GM11168 (cell line): Measurements from ENCODE around the gene NUP210L.
"Not testable (repeated sequence)": the region's sequence is repeated elsewhere in the genome, so short reads cannot be mapped to it uniquely, and the experiment has no call there.

ENCODE experiments used
- in situ Hi-C: fragments of 300-500 bp; cut with MboI; formaldehyde crosslinking; loops from one replicate; pipeline ENCODE4 v1.12.0; 2022; ENCODE audit warnings: low sequenced_read_pairs; ENCODE audit not compliant: unreplicated experiment

NUP210L gene

GRCh38 chr1:154171223-154171583 is 16.3 kb upstream of the NUP210L start:
- in situ Hi-C loops = no loop called here

GRCh38 chr1:154170547-154171222 is 15.8 kb upstream of the NUP210L start:
- in situ Hi-C loops = no loop called here

GRCh38 chr1:154167461-154167860 is 12.6 kb upstream of the NUP210L start:
- in situ Hi-C loops = no loop called here

- in situ Hi-C loops = no loop called here
Observed at GRCh38 chr1:154166207-154166606, 11.3 kb upstream of the NUP210L start.

- in situ Hi-C loops = no loop called here
Observed at GRCh38 chr1:154159554-154159953, 4.7 kb upstream of the NUP210L start.

- in situ Hi-C loops = no loop called here
Observed at GRCh38 chr1:154158307-154159125, 3.6 kb upstream of the NUP210L start.

GRCh38 chr1:154157520-154158306 is 2.8 kb upstream of the NUP210L start:
- in situ Hi-C loops = no loop called here

- in situ Hi-C loops = no loop called here
Observed at GRCh38 chr1:154155251-154155650, 378 bp upstream of the NUP210L start.

DNA sequence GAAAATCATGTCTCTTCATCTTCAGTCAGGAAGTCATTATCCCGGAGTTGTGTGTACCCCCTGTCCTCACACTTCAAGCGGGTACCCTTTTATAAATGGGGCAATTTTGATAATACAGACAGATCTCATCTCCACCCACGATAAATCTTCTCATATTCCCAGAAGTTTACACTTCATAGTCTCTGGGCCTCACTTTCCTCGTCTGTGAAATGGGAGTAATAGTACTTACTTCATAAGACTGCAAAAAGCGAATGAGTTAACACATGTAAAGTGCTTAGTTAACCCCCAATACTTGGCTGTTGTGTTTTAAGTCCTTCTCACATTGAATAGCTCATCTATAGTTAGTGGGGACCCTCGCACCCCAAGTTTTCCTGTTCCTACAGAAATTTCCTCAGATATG is 820 bp downstream of the NUP210L start:
- in situ Hi-C loops = no loop called here

GRCh38 chr1:154151311-154151710 is 3.6 kb downstream of the NUP210L start:
- in situ Hi-C loops = no loop called here

DNA sequence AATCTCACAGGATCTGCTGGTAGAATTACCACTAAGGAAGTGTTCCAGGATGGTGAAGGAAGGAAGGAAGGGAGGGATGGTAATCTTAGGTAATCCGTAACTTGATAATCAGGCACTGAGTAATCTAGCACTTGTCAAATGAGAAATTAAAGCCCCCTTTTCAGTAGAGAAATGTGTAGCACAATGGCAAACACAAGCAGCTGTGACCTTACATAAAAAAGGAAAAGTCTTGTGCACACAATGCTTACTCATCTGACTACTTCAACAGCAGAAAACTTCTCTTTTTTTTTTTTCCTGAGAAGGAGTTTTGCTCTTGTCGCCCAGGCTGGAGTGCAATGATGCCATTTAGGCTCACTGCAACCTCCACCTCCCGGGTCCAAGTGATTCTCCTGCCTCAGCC is 6.1 kb downstream of the NUP210L start:
- in situ Hi-C loops = no loop called here

- in situ Hi-C loops = not testable (repeated sequence)
Observed at GRCh38 chr1:154147505-154147904, 7.4 kb downstream of the NUP210L start.

DNA sequence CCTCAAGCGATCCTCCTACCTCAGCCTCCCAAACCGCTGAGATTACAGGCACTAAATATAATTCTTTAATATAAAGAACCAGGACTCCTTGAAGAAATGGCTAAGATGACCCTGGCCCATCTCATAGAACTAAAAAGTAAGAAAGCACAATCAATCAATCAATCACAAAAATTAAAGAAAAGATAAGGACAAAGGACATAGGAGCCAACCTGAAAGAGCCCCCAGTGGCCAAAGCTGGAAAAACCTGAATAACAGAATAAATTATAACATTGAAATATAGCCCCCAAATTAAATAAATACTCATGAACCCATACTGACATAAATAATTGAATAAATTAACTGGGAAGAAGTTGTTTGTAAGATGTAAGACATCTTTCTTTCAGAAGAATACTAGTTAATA is 8.9 kb downstream of the NUP210L start:
- in situ Hi-C loops = no loop called here

GRCh38 chr1:154142358-154142757 is 12.5 kb downstream of the NUP210L start:
- in situ Hi-C loops = no loop called here

DNA sequence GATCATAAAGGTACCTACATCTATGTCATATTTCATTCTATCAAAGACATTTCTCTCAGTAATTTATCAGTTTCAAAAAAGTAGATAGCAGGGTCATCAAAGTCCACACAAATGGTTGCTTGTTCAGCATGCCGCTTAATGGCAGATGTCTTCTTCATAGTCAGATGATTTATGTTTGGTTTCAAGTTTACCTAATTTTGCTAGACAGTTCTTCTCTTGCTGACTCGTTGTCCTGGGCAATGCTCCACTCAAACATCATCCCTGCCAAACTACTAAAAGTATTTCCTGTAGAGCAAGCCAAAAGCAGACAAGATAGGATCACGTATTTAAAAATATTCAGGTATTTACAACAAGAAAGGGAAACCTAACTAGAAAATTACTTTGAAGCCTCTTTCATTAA is 13.6 kb downstream of the NUP210L start:
- in situ Hi-C loops = no loop called here

- in situ Hi-C loops = no loop called here
Observed at GRCh38 chr1:154137888-154138287, 17.0 kb downstream of the NUP210L start.

DNA sequence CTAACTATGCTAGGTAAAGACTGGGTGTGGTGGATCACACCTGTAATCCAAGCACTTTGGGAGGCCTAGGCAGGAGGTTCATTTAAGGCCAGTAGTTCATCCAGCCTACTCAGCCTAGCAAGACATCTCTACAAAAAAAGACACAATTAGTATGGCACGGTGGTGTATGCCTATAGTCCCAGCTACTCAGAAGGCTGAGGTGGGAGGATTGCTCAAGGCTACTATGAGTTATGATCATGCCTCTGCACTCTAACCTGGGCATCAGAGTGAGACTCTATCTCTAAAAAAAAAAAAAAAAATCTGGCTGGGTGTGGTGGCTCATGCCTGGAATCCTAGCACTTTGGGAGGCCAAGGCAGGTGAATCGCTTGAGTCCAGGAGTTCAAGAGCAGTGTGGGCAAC is 21.6 kb downstream of the NUP210L start:
- in situ Hi-C loops = no loop called here

DNA sequence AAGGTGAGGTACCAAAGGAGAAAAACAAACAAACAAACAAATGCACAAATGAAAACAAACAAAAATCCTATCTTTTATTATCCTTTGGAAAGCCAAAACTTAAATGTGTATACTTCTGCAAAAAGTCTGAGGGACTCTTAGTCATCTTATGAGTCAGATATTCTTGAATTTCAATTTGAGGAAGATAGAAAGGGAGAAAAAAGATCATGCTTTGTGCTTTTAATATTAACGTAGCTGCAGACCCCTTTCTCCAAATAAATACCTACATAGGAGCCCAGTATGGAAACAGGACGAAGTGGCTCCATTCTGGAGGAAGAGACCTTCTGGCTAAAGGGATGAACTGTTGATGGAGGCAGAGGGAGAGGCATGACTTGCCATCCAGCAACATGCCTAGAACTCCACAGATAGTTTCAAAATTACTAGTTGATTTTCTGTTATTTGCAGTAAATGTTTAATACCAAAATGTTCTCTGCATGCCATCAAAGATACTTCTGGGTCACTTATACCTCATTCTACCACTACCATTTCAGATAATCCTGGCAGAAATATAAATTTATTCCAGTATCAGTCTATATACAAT is 25.4 kb downstream of the NUP210L start:
- in situ Hi-C loops = no loop called here

DNA sequence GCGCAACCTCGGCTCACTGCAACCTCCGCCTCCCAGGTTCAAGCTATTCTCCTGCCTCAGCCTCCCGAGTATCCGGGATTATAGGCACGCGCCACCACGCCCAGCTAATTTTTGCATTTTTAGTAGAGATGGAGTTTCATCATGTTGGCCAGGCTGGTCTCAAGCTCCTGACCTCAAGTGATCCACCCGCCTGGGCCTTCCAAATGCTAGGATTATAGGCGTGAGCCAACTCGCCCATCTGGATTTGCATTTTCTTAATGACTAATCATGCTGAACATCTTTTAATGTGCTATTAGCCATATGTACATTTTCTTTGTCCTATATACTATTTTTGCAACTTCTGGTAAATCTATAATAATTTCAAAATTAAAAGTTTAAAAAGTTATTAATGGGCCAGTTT is 31.7 kb downstream of the NUP210L start:
- in situ Hi-C loops = not testable (repeated sequence)

GRCh38 chr1:154117642-154118041 is 37.2 kb downstream of the NUP210L start:
- in situ Hi-C loops = no loop called here

- in situ Hi-C loops = no loop called here
Observed at GRCh38 chr1:154115180-154115579, 39.7 kb downstream of the NUP210L start.
